K562 (cell line): ENCODE measurements around the gene PSMD1. TPM values are rescaled to one million over a fixed set of nuclear protein-coding genes. Genes with fewer than 3 reads are reported as not detected.

ENCODE experiments used
- ATAC-seq: fragments of 200-7000 bp; cut with Tn5 transposase; 3 replicates; pipeline ENCODE4 v1.9.1; 2020; ENCODE audit warnings: moderate library complexity
- BruUV-seq: library from RNA; stranded (reverse); fragments of 400-500 nt; replicated peaks from 2 replicates; lab custom pipeline; 2021; lab: Mats Ljungman, UMichigan
- CTCF ChIA-PET: fragments of 300-600 bp; formaldehyde crosslinking; extraction: SDS; loops from one replicate; lab custom pipeline; 2021; ENCODE audit warnings: low intra/inter-chr PET ratio; lab: Yijun Ruan, JAX
- POLR2A ChIA-PET: fragments of 300-600, 350-650 bp; sonication (Branson Sonifier 250); formaldehyde crosslinking; extraction: SDS; loops from one replicate; lab custom pipeline; 2021; ENCODE audit warnings: antibody characterized with exemption, inconsistent platforms; lab: Yijun Ruan, JAX
- DNase-seq, 4 experiments: peaks; one replicate each; pipeline versions ENCODE4 v3.0.0 to v3.0.0-alpha.2; 2011 to 2018; ENCODE audit warnings: low spot score in 3 of 4, mixed read lengths in 3 of 4; ENCODE audit errors: extremely low read depth in 1 of 4
- FAIRE-seq: peaks from 2 replicates; lab custom pipeline; 2011; peaks lifted over from hg19 to GRCh38; lab: Jason Lieb, UNC
- H2AFZ ChIP-seq: 2 replicates; pipeline ENCODE4 v1.6.0; 2011; ENCODE audit warnings: low read depth, low read length, control low read depth, inconsistent platforms
- H3K27ac ChIP-seq: fragments of 200-600 bp; 3 replicates; pipeline ENCODE4 v1.8.0; 2011; ENCODE audit warnings: low read depth, mild to moderate bottlenecking, control low read depth, inconsistent platforms, low read length, moderate library complexity, mixed read lengths; ENCODE audit errors: extremely low read depth
- H3K27me3 ChIP-seq, 2 experiments: fragments of 300-600 bp in 1 of 2; 2 replicates in 1 of 2; 3 replicates in 1 of 2; pipeline versions ENCODE4 v1.6.0 to v1.8.0; 2011; ENCODE audit warnings: inconsistent platforms in 2 of 2, low read length in 2 of 2, mild to moderate bottlenecking in 1 of 2, mixed read lengths in 1 of 2, moderate library complexity in 1 of 2; ENCODE audit not compliant: control insufficient read depth in 2 of 2, insufficient read depth in 2 of 2
- H3K36me3 ChIP-seq: fragments of 300-600 bp; 3 replicates; pipeline ENCODE4 v1.8.0; 2011; ENCODE audit warnings: mild to moderate bottlenecking, low read length, inconsistent platforms; ENCODE audit not compliant: control insufficient read depth, insufficient read depth
- H3K4me1 ChIP-seq, 2 experiments: fragments of 200-600 bp in 1 of 2; replicated peaks in 1 of 2; 2 replicates in 1 of 2; 3 replicates in 1 of 2; pipeline versions ENCODE4 v1.5.1 to v1.8.0; 2011; ENCODE audit warnings: inconsistent platforms in 2 of 2, low read length in 2 of 2, mild to moderate bottlenecking in 1 of 2, mixed read lengths in 1 of 2, moderate library complexity in 1 of 2; ENCODE audit not compliant: control insufficient read depth in 2 of 2, insufficient read depth in 2 of 2
- H3K4me2 ChIP-seq: 2 replicates; pipeline ENCODE4 v1.6.1; 2011; ENCODE audit warnings: low read length, control low read depth, inconsistent platforms, mixed read lengths; ENCODE audit not compliant: insufficient read depth
- H3K4me3 ChIP-seq: fragments of 200-600 bp; sonication (generic), shearing (Covaris generic); 2 replicates; pipeline ENCODE4 v1.5.1; 2016; ENCODE audit warnings: control low read depth, inconsistent platforms
- H3K79me2 ChIP-seq: fragments of 200-600 bp; 3 replicates; pipeline ENCODE4 v1.8.0; 2011; ENCODE audit warnings: low read length, inconsistent platforms; ENCODE audit not compliant: control insufficient read depth, insufficient read depth
- H3K9ac ChIP-seq, 2 experiments: 2 replicates each; pipeline versions ENCODE4 v1.6.0 to v1.6.1; 2011; ENCODE audit warnings: low read depth in 2 of 2, low read length in 2 of 2, control low read depth in 1 of 2, inconsistent platforms in 1 of 2, mild to moderate bottlenecking in 1 of 2, mixed read lengths in 1 of 2; ENCODE audit not compliant: insufficient read depth in 1 of 2
- H3K9me1 ChIP-seq: one replicate; pipeline ENCODE4 v1.6.0; 2011; ENCODE audit warnings: inconsistent platforms, mild to moderate bottlenecking, low read length, moderate library complexity; ENCODE audit not compliant: control insufficient read depth, insufficient read depth
- H3K9me3 ChIP-seq: replicated peaks from 2 replicates; pipeline ENCODE4 v1.5.1; 2011; ENCODE audit warnings: low read depth, low read length, inconsistent platforms; ENCODE audit not compliant: control insufficient read depth, insufficient read depth
- H4K20me1 ChIP-seq: replicated peaks from 2 replicates; pipeline ENCODE4 v1.6.1; 2011; ENCODE audit warnings: low read length, inconsistent platforms, mixed read lengths; ENCODE audit not compliant: control insufficient read depth, insufficient read depth
- CBX2 ChIP-seq: fragments of 200-600 bp; sonication (generic); IDR thresholded peaks from one replicate; pipeline ENCODE4 v1.6.1; 2012; ENCODE audit warnings: mild to moderate bottlenecking, low read length, inconsistent platforms; ENCODE audit not compliant: insufficient read depth, poor library complexity, severe bottlenecking
- CXXC5 ChIP-seq: fragments of 250-450 bp; sonication (Bioruptor Pico); IDR thresholded peaks from 2 replicates; pipeline ENCODE4 v1.8.0; 2022; ENCODE audit warnings: inconsistent platforms, mild to moderate bottlenecking, moderate library complexity
- FOXJ2 ChIP-seq: fragments of 200-800 bp; sonication (Bioruptor generic); IDR thresholded peaks from 2 replicates; pipeline ENCODE4 v1.6.1; 2016; ENCODE audit warnings: missing genetic modification characterization, missing compliant biosample characterization
- MTA2 ChIP-seq: fragments of 450-650 bp; IDR thresholded peaks from 2 replicates; pipeline ENCODE4 v1.6.1; 2016; ENCODE audit warnings: low read depth
- TEAD1 ChIP-seq, 2 experiments: fragments of 450-650 bp in 1 of 2; sonication (generic) in 1 of 2; formaldehyde crosslinking; IDR thresholded peaks; 2 replicates each; pipeline versions ENCODE4 v1.4.0 to v1.8.0; 2020 to 2022; ENCODE audit warnings: mild to moderate bottlenecking in 2 of 2, missing genetic modification reagents in 1 of 2
- XRCC3 ChIP-seq: fragments of 450-650 bp; IDR thresholded peaks from 2 replicates; pipeline ENCODE4 v1.6.1; 2017; ENCODE audit warnings: mild to moderate bottlenecking, moderate library complexity
- ZBTB7A ChIP-seq: IDR thresholded peaks from 2 replicates; pipeline ENCODE4 v1.6.1; 2011; ENCODE audit warnings: low read depth, mild to moderate bottlenecking, low read length, moderate library complexity, borderline replicate concordance; ENCODE audit not compliant: control insufficient read depth
- WGBS: fragments of 100-300 bp; shearing (Covaris generic); methylation state at CpG from one replicate; pipeline ENCODE4 v1.1.6; 2016; ENCODE audit warnings: low coverage, mixed read lengths; ENCODE audit not compliant: insufficient coverage; ENCODE audit errors: missing lambda C conversion rate; 5-methylcytosine and 5-hydroxymethylcytosine counted together
- in situ Hi-C: fragments of 300-500 bp; cut with MboI; formaldehyde crosslinking; loops from 4 replicates; pipeline ENCODE4 v1.15.0; 2018; ENCODE audit warnings: inconsistent platforms, mixed read lengths
- intact Hi-C: fragments of 100-400 bp; cut with micrococcal nuclease; formaldehyde crosslinking; loops from 2 replicates; pipeline ENCODE4 v1.14.2; 2022
- polyA plus RNA-seq, 8 experiments: library from polyadenylated mRNA; depleted of rRNA in 4 of 8; stranded (reverse) in 5 of 8; unstranded in 3 of 8; fragments of >200 nt; fragmentation: Nextera tagmentation in 2 of 8; fragmentation: Illumina TruSeq in 1 of 8; extraction: Ambion mirVana in 2 of 8; extraction: Trizol in 1 of 8; gene quantifications; 2 replicates each; pipeline versions ENCODE4 v1.2.1 to v1.2.3, GENCODE V29; 2011 to 2014; ENCODE audit warnings: inconsistent platforms in 1 of 8, missing spikeins in 1 of 8
- total RNA-seq, 7 experiments: library from RNA; depleted of rRNA in 6 of 7; stranded (reverse); fragments of >200 nt in 6 of 7; fragmentation: Illumina TruSeq in 2 of 7; extraction: Trizol in 2 of 7; gene quantifications; 2 replicates each; pipeline versions ENCODE4 v1.2.1 to v1.2.3, GENCODE V29; 2011 to 2021; ENCODE audit warnings: low replicate concordance in 1 of 7
- TF ChIP-seq, protein P1 (sequence below), 2 experiments: IDR thresholded peaks; 2 replicates each; pipeline ENCODE4 v1.6.1; 2012; ENCODE audit warnings: improper control_type of control experiment in 2 of 2, low read depth in 2 of 2, low read length in 2 of 2, borderline replicate concordance in 1 of 2

The PSMD1 gene
- total and polyA plus RNA-seq, 9 of the 15 experiments (the other 6 are each of a cell fraction or from before 2014, with no cell fraction given) = 100 to 257 (median 147) TPM

DNA sequence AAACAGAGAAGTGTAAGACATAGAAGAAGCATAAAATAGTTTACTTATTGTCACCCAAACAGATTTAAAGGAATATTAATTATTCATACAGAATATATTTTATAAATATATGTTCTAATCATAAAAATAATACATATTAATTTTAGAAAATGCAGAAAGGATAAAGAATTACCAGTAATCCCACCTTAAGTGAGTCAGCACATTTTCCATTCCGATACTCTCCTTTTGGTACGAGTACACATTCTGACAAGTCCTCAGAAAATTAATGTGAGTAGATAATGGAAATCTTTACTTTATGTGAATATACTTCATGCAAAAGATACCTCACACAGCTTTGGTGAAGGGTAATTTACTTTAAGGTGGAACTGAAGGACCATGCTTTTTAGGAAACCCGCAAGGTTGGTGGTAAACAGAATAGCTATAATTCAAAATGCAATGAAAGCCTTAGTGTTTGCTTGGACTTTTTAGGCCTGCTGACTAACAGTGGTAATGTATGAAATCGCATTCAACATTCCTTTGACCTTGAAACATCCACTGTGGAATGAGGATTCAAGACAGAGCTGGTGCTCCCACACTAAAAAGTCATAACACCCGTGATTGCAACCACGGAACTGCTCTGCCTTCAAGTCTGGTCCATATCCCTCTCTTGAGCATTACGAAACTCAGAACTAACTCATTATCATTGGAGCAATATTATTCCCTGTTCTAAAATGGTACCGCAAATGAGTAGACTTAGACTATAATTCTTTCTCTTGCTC is 96.3 kb downstream of the PSMD1 start:
- intact Hi-C loops (no loop called here), in situ Hi-C loops (no loop called here)
- Histone ChIP-seq H4K20me1 (no peaks in the 10 kb centered on the region; the same call in 1 of the 2 replicates), H3K4me1 (no peaks in the 10 kb centered on the region; a peak in 1 of 5 replicates), H3K9me3 (no peaks in the 10 kb centered on the region), H3K36me3 (peaks cover 64% of the 10 kb centered on the region; the same call in 2 of the 3 replicates), H3K9ac (no peak overlapping the region), H2AFZ (no peak overlapping the region), H3K9me1 (no peaks in the 10 kb centered on the region)
- WGBS = 93% methylated on average over 7 of the region's 8 CpGs
- no peak for DNase-seq
- POLR2A ChIA-PET = no interaction called here
- no peak for ATAC-seq
- CTCF ChIA-PET = no interaction called here
- no peak for TF ChIP-seq XRCC3
- TF ChIP-seq MTA2 = no peak
- no peak for TF ChIP-seq CXXC5
- TF ChIP-seq CBX2 = no peak
- TF ChIP-seq, all 486 proteins: peak for 0
- Histone ChIP-seq H3K79me2 (no peaks in the 10 kb centered on the region), H3K27ac (no peak overlapping the region), H3K27me3 (no peaks in the 10 kb centered on the region), H3K4me3 (no peak overlapping the region), H3K4me2 (no peak overlapping the region)
- FAIRE-seq = no peak
- BruUV-seq = no TSS peak

- H3K27me3 ChIP-seq = no peaks in the 10 kb centered on the region
- no peak for DNase-seq
- no peaks in the 10 kb centered on the region for H3K9me1 ChIP-seq
- H3K9ac ChIP-seq = no peak overlapping the region
- ATAC-seq = no peak
- peaks cover 58% of the 10 kb centered on the region; the same call in 2 of the 3 replicates for H3K36me3 ChIP-seq
- H3K79me2 ChIP-seq = no peaks in the 10 kb centered on the region
- FAIRE-seq = no peak
- ChIA-PET POLR2A (interaction anchor here (1.7 kb wide), 1 partner anchor 11 kb away, joined by 4 read pairs; no protein-coding TSS in a partner anchor), CTCF (no interaction called here)
- no peak overlapping the region for H3K4me2 ChIP-seq
- H3K27ac ChIP-seq = no peak overlapping the region
- H3K4me3 ChIP-seq = no peak overlapping the region
- intact Hi-C loops = no loop called here
- TF ChIP-seq ZBTB7A = no peak
- TF ChIP-seq, protein P1, sequence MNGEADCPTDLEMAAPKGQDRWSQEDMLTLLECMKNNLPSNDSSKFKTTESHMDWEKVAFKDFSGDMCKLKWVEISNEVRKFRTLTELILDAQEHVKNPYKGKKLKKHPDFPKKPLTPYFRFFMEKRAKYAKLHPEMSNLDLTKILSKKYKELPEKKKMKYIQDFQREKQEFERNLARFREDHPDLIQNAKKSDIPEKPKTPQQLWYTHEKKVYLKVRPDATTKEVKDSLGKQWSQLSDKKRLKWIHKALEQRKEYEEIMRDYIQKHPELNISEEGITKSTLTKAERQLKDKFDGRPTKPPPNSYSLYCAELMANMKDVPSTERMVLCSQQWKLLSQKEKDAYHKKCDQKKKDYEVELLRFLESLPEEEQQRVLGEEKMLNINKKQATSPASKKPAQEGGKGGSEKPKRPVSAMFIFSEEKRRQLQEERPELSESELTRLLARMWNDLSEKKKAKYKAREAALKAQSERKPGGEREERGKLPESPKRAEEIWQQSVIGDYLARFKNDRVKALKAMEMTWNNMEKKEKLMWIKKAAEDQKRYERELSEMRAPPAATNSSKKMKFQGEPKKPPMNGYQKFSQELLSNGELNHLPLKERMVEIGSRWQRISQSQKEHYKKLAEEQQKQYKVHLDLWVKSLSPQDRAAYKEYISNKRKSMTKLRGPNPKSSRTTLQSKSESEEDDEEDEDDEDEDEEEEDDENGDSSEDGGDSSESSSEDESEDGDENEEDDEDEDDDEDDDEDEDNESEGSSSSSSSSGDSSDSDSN (IDR thresholded peaks at IDR 0.05; ENCODE audit: borderline replicate concordance in 1 of 2, low read depth in 2 of 2, low read length in 2 of 2) = no peak
- no peak for TF ChIP-seq FOXJ2 (tag)
- TF ChIP-seq TEAD1 (CRISPR knock-in tag; IDR thresholded peaks at IDR 0.05) = no peak
- H4K20me1 ChIP-seq = no peaks in the 10 kb centered on the region
- no peak overlapping the region for H2AFZ ChIP-seq
- in situ Hi-C loops = no loop called here
- no peaks in the 10 kb centered on the region; a peak in 1 of 5 replicates for H3K4me1 ChIP-seq
- no TSS peak for BruUV-seq
- H3K9me3 ChIP-seq = no peaks in the 10 kb centered on the region
Observed at GRCh38 chr2:231159306-231159705, 102.6 kb downstream of the PSMD1 start.
